Measurements from ENCODE around the gene GPR143.
"Not testable (repeated sequence)": the region's sequence is repeated elsewhere in the genome, so short reads cannot be mapped to it uniquely, and the experiment has no call there.

- not testable (repeated sequence) for TF ChIP-seq CTCF (IDR thresholded peaks at IDR 0.05; ENCODE audit: insufficient read depth, low read depth, low read length); EZH2 (IDR thresholded peaks at IDR 0.05; ENCODE audit: insufficient read depth, low read length)
Observed at GRCh38 chrX:9809876-9810275, 44.2 kb upstream of the GPR143 start.

All from astrocyte (in vitro differentiated cells and primary cell).